Suprapubic skin (tissue), 3 donors: Measurements from ENCODE around the gene CLSTN2.

Experiments
- CTCF ChIP-seq, 2 donors: fragments of 200-600 bp in 1 of 2; fragments of 450-650 bp in 1 of 2; sonication (generic) in 1 of 2; IDR thresholded peaks; one replicate each; pipeline ENCODE4 v1.5.1; 2016 to 2019; ENCODE audit warnings: antibody characterized with exemption in 2 of 2, mild to moderate bottlenecking in 1 of 2, moderate library complexity in 1 of 2
- POLR2A ChIP-seq, 2 donors: fragments of 450-650 bp; IDR thresholded peaks; one replicate each; pipeline ENCODE4 v1.6.1; 2017; ENCODE audit warnings: antibody characterized with exemption in 2 of 2, mild to moderate bottlenecking in 2 of 2, moderate library complexity in 2 of 2

- no peak for TF ChIP-seq CTCF (IDR thresholded peaks at IDR 0.05)
- no peak for TF ChIP-seq POLR2A (IDR thresholded peaks at IDR 0.05)
Observed at GRCh38 chr3:140363801-140364200, 428.8 kb downstream of the CLSTN2 start.
